ENCODE measurements around the gene GNA12.

GNA12 gene

GRCh38 chr7:2813350-2814185, 30.5 kb downstream of the GNA12 start:
- FAIRE-seq = no peak
- DNase-seq (ENCODE audit: insufficient read length, low spot score) = no peak
- no peak for TF ChIP-seq CTCF (IDR thresholded peaks at IDR 0.05; ENCODE audit: insufficient read depth, missing control alignments)

- FAIRE-seq (no peak), DNase-seq (ENCODE audit: insufficient read length, low spot score) (no peak)
- TF ChIP-seq CTCF (IDR thresholded peaks at IDR 0.05; ENCODE audit: insufficient read depth, missing control alignments) = no peak
Observed at GRCh38 chr7:2812831-2813230, 31.3 kb downstream of the GNA12 start.

- FAIRE-seq (no peak), DNase-seq (ENCODE audit: insufficient read length, low spot score) (no peak)
- no peak for TF ChIP-seq CTCF (IDR thresholded peaks at IDR 0.05; ENCODE audit: insufficient read depth, missing control alignments)
Observed at GRCh38 chr7:2812114-2812487, 32.0 kb downstream of the GNA12 start.

- DNase-seq (ENCODE audit: insufficient read length, low spot score) (no peak), FAIRE-seq (no peak)
- no peak for TF ChIP-seq CTCF (IDR thresholded peaks at IDR 0.05; ENCODE audit: insufficient read depth, missing control alignments)
Observed at GRCh38 chr7:2811476-2812113, 32.5 kb downstream of the GNA12 start.

GRCh38 chr7:2810682-2811415, 33.3 kb downstream of the GNA12 start:
- TF ChIP-seq CTCF (IDR thresholded peaks at IDR 0.05; ENCODE audit: insufficient read depth, missing control alignments) = no peak
- DNase-seq (ENCODE audit: insufficient read length, low spot score) = no peak
- no peak for FAIRE-seq

GRCh38 chr7:2809903-2810625, 34.0 kb downstream of the GNA12 start:
- FAIRE-seq (no peak), DNase-seq (ENCODE audit: insufficient read length, low spot score) (no peak)
- no peak for TF ChIP-seq CTCF (IDR thresholded peaks at IDR 0.05; ENCODE audit: insufficient read depth, missing control alignments)

Measured in D721Med (cell line).